ENCODE measurements around the gene COQ2. TPM values are rescaled to one million over a fixed set of nuclear protein-coding genes. Genes with fewer than 3 reads are reported as not detected.
A peak's percentile ranks its signal among the peaks of the same experiment; 100 is the strongest.
"Not testable (repeated sequence)": the region's sequence is repeated elsewhere in the genome, so short reads cannot be mapped to it uniquely, and the experiment has no call there.

Gene COQ2
- total and polyA plus RNA-seq, 8 donors = 2.8 to 5.4 (median 3.9) TPM

DNA sequence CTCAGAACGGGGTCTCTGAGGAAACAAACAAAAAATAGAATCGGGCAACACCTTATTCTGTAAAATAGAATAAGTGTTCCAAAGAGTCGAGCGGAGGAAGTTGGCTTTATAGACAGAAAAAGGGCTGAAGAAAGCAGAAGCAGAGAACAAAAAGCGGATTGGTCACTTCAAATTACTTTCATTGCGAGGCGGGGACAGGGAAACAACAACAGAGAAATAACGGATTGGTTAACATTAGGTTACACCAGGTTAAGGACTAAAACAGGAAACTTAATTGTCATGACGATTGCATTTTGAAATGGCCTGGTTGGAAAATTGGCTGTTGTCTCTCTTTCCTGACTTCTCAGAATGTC, 433 bp upstream of the COQ2 start:
- ATAC-seq = peak in 3 of 4 donors; percentile 15 to 45 (median 33)
- intact Hi-C loops (cut with DNase I) = no loop called here
- FAIRE-seq = peak; percentile 20
- peak overlapping the region; percentile 80 to 98 (median 92) for H3K27ac ChIP-seq
- TF ChIP-seq, protein P1, sequence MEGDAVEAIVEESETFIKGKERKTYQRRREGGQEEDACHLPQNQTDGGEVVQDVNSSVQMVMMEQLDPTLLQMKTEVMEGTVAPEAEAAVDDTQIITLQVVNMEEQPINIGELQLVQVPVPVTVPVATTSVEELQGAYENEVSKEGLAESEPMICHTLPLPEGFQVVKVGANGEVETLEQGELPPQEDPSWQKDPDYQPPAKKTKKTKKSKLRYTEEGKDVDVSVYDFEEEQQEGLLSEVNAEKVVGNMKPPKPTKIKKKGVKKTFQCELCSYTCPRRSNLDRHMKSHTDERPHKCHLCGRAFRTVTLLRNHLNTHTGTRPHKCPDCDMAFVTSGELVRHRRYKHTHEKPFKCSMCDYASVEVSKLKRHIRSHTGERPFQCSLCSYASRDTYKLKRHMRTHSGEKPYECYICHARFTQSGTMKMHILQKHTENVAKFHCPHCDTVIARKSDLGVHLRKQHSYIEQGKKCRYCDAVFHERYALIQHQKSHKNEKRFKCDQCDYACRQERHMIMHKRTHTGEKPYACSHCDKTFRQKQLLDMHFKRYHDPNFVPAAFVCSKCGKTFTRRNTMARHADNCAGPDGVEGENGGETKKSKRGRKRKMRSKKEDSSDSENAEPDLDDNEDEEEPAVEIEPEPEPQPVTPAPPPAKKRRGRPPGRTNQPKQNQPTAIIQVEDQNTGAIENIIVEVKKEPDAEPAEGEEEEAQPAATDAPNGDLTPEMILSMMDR (IDR thresholded peaks at IDR 0.05) = no peak
- H3K36me3 ChIP-seq = no peaks in the 10 kb centered on the region
- peaks cover 5 to 9% (median 5%) of the 10 kb centered on the region in 3 donors for H3K4me1 ChIP-seq
- WGBS, 2 donors = 0 to 1% methylated on average over 9 of the region's 9 CpGs
- no peaks in the 10 kb centered on the region for H3K27me3 ChIP-seq
- no peaks in the 10 kb centered on the region for H3K9me3 ChIP-seq
- H3K4me3 ChIP-seq = peak overlapping the region; percentile 38 to 79 (median 57)
- DNase-seq = no peak

DNA sequence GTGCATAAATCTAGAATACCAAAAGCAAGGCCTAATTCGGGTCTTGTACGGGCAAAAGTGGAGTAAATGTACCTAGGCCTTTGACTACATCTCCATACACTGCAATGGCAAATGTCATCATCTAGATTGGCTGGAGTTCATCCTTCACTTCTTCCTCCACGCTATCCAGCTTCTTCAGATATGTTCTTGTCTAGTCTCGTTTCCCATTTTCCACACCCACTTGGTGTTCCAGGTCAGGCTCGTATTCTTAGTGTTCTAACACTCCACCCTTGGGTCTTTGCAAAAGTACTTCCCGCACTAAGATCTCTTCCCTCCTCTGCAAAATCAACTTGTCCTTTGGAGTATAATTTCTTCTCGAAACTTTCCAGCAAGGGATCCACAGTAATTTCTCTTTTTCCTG, 1.4 kb downstream of the COQ2 start:
- TF ChIP-seq, protein P1 (IDR thresholded peaks at IDR 0.05) = no peak
- Histone ChIP-seq H3K36me3 (no peaks in the 10 kb centered on the region), H3K27me3 (no peaks in the 10 kb centered on the region), H3K9me3 (no peaks in the 10 kb centered on the region), H3K4me3 (no peak overlapping the region), H3K27ac (no peak overlapping the region), H3K4me1 (peaks cover 5 to 9% (median 5%) of the 10 kb centered on the region in 3 donors)
- intact Hi-C loops (cut with DNase I) = no loop called here
- no peak for ATAC-seq
- 88 to 97% methylated on average over 7 of the region's 7 CpGs for WGBS, 2 donors
- no peak for DNase-seq
- FAIRE-seq = no peak

DNA sequence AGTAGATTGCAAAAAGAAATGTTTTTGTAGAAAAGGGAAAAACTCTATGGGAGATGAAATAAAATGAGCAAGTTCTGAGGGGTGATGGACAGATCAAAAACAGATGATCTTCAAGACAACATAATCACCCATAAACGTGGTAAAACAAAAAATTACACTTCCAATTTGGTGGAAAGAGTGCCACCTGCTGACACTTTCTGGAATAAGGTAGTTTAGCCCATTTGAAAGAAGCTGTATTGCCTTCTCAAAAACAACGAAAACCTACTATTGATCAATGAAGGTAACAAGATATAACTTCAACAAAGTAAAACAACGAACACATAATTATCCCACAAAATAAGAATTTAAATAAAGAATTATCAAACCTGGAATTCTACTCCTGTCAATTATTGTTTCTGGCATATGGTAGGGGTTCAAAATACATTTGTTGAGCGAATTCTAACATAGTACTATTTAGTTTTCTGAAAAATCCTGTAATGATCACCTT, 2.5 kb downstream of the COQ2 start:
- peaks cover 5 to 9% (median 5%) of the 10 kb centered on the region in 3 donors for H3K4me1 ChIP-seq
- no peaks in the 10 kb centered on the region for H3K36me3 ChIP-seq
- ATAC-seq (no peak), DNase-seq (peak in 1 of 6 donors; percentile 43), FAIRE-seq (peak; percentile 85)
- no peak overlapping the region for H3K4me3 ChIP-seq
- TF ChIP-seq, protein P1 (IDR thresholded peaks at IDR 0.05) = peak; percentile 52 to 61 (median 56)
- no peaks in the 10 kb centered on the region for H3K27me3 ChIP-seq
- H3K9me3 ChIP-seq = no peaks in the 10 kb centered on the region
- intact Hi-C loops (cut with DNase I) = no loop called here
- H3K27ac ChIP-seq = no peak overlapping the region
- WGBS, 2 donors = 20 to 23% methylated on average over 4 of the region's 4 CpGs

DNA sequence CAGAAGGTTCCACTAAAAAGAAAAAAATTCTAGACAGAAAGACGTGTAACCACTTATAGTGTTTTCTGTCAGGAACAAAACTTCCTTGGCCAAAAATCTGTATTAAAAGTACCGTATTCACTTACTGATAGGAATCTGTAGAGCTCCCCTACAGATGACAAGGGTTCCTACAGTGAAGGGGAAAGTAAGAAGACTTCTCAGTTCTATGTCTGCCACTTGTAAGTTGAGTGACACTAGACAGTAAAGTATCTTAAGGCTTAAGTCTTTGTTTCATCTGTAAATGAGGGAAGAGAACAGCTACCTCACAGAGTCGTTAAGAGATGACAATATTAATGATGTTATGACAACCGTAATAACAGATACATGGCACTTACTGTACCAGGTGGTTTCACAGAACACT, 3.3 kb downstream of the COQ2 start:
- Histone ChIP-seq H3K4me1 (peaks cover 5 to 9% (median 5%) of the 10 kb centered on the region in 3 donors), H3K27ac (no peak overlapping the region), H3K9me3 (no peaks in the 10 kb centered on the region), H3K4me3 (no peak overlapping the region), H3K27me3 (no peaks in the 10 kb centered on the region), H3K36me3 (no peaks in the 10 kb centered on the region)
- FAIRE-seq = no peak
- intact Hi-C loops (cut with DNase I) = no loop called here
- DNase-seq = no peak
- WGBS, 2 donors = 55 to 58% methylated on average over 4 of the region's 4 CpGs
- ATAC-seq = no peak
- TF ChIP-seq, protein P1 (IDR thresholded peaks at IDR 0.05) = no peak

DNA sequence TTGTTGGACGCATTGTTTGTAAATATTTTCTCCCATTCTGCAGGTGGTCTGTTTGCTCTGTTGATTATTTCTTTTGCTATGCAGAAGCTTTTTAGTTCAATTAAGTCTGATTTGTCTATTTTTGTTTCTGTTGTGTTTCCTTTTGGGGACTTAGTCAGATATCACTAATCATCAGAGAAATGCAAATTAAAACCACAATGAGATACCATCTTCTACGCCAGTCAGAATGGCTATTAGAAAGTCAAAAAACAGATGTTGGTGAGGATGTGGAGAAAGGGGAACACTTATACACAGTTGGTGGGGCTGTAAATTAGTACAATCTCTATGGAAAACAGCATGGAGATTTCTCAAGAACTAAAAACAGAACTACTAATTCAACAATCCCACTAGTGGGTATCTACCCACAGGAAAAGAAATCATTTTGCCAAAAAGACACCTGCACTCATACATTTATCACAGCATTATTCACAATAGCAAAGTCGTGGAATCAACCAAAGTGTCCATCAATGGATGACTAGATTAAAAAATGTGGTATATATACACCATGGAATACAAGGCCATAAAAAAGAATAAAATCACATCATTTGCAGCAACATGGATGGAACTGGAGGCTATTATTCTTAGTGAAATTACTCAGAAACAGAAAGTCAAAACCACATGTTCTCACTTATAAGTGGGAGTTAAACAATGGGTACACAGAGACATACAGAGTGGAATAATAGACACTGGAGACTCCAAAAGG, 8.1 kb downstream of the COQ2 start:
- FAIRE-seq (no peak), ATAC-seq (no peak)
- 83 to 90% methylated on average over 3 of the region's 3 CpGs for WGBS, 2 donors

DNA sequence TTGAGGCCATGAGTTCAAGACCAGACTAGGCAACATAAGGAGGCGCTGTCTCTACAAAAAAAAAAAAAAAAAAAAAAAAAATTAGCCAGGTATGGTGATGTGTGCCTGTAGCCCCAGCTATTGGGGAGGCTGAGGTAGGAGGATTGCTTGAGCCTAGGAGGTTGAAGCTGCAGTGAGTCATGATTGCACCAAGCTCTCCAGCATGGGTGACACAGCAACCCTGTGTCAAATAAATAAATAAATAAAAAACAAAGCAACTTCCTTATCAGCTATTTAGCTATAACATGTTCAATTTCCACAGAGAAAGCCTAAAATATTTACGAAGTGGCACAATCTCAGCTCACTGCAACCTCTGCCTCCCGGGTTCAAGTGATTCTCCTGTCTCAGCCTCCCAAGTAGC, 10.7 kb downstream of the COQ2 start:
- H3K9me3 ChIP-seq; H3K36me3 ChIP-seq; FAIRE-seq; H3K27me3 ChIP-seq; ATAC-seq; H3K4me1 ChIP-seq; H3K4me3 ChIP-seq; H3K27ac ChIP-seq; DNase-seq; intact Hi-C loops (cut with DNase I): not testable (repeated sequence)
- 95 to 97% methylated on average over 3 of the region's 3 CpGs for WGBS, 2 donors

More for the DNA sequence above, 8.1 kb downstream of the COQ2 start:
- Histone ChIP-seq H3K36me3 (peaks cover 0 to under 1% (median 0%) of the 10 kb centered on the region in 3 donors), H3K9me3 (no peaks in the 10 kb centered on the region), H3K4me3 (no peak overlapping the region), H3K27me3 (no peaks in the 10 kb centered on the region), H3K4me1 (no peaks in the 10 kb centered on the region), H3K27ac (no peak overlapping the region)
- TF ChIP-seq, protein P1 (IDR thresholded peaks at IDR 0.05) = no peak
- no peak for DNase-seq
- intact Hi-C loops (cut with DNase I) = no loop called here
